Right cardiac atrium (tissue), 5 donors: ENCODE measurements around the gene KIAA1755. TPM values are rescaled to one million over a fixed set of nuclear protein-coding genes. Genes with fewer than 3 reads are reported as not detected.

Experiments used
- ATAC-seq, 2 donors: fragments of 200-7000 bp; cut with Tn5 transposase; one replicate each; pipeline versions ENCODE4 v1.8.0 to v1.9.1; 2020; ENCODE audit warnings: moderate library complexity in 2 of 2, mild to moderate bottlenecking in 1 of 2
- DNase-seq, 3 donors: peaks; one replicate each; pipeline ENCODE4 v3.0.0-alpha.2; 2020
- H3K27ac ChIP-seq: one replicate; pipeline ENCODE4 v1.5.1; 2013; ENCODE audit warnings: mild to moderate bottlenecking, low read length, control low read depth, moderate library complexity
- H3K27me3 ChIP-seq: one replicate; pipeline ENCODE4 v1.6.1; 2013; ENCODE audit not compliant: control insufficient read depth, insufficient read depth
- H3K4me1 ChIP-seq: one replicate; pipeline ENCODE4 v1.6.1; 2013; ENCODE audit warnings: low read length; ENCODE audit not compliant: control insufficient read depth, insufficient read depth
- H3K4me3 ChIP-seq: one replicate; pipeline ENCODE4 v1.5.1; 2013; ENCODE audit warnings: low read length, control low read depth
- H3K9me3 ChIP-seq: one replicate; pipeline ENCODE4 v1.6.1; 2013; ENCODE audit warnings: low read length; ENCODE audit not compliant: control insufficient read depth
- WGBS: extraction: QIAGEN DNeasy Blood & Tissue Kit; methylation state at CpG from one replicate; pipeline ENCODE4 v1.1.7; 2013; 5-methylcytosine and 5-hydroxymethylcytosine counted together
- intact Hi-C, 4 donors: fragments of 100-400 bp; cut with DNase I; formaldehyde crosslinking; loops; one replicate each; pipeline versions ENCODE4 v1.11.0 to v1.14.0; 2022 to 2023
- polyA plus RNA-seq: library from polyadenylated mRNA; stranded (reverse); fragments of 200-250 nt; gene quantifications from one replicate; pipeline ENCODE4 v1.2.3, GENCODE V29; 2013
- total RNA-seq, 4 donors: library from RNA; stranded (reverse); fragmentation: NEBNext Ultra II Directional; extraction: Animal tissue kit (Norgen Biotek cat#: 25700); gene quantifications; one replicate each; pipeline ENCODE4 v1.2.1, GENCODE V29; 2021
- donor health status: healthy with polysubstance abuse.
- donor health status: DM: no; HTN: yes; CAD: no.
- donor health status: DM: no; HTN: no; CAD: no.
- donor health status: DM: no; HTN: yes; CAD: no; lungs with severe emphysema.
- donor health status: DM: yes; HTN: yes; CAD: no.

Gene KIAA1755
- total and polyA plus RNA-seq, 5 donors: 5.8 to 18.7 (median 17.0) TPM

GRCh38 chr20:38178581-38178980 lies 82.0 kb downstream of the KIAA1755 start:
- no peak for ATAC-seq
- 93% methylated on average over 4 of the region's 4 CpGs for WGBS

GRCh38 chr20:38178065-38178491 lies 82.5 kb downstream of the KIAA1755 start:
- H3K27ac ChIP-seq: no peak overlapping the region
- intact Hi-C loops: no loop called here
- 67% methylated on average over 8 of the region's 8 CpGs for WGBS
- DNase-seq: peak; percentile 60 to 80 (median 72)
- H3K4me1 ChIP-seq: peaks cover 2% of the 10 kb centered on the region
- peak; percentile 72 for ATAC-seq
- no peaks in the 10 kb centered on the region for H3K9me3 ChIP-seq
- H3K27me3 ChIP-seq: no peaks in the 10 kb centered on the region
- H3K4me3 ChIP-seq: no peak overlapping the region

More at GRCh38 chr20:38178581-38178980, 82.0 kb downstream of the KIAA1755 start:
- no peak for DNase-seq
- no peaks in the 10 kb centered on the region for H3K9me3 ChIP-seq
- no peak overlapping the region for H3K27ac ChIP-seq
- H3K27me3 ChIP-seq: no peaks in the 10 kb centered on the region
- H3K4me1 ChIP-seq: no peaks in the 10 kb centered on the region
- no peak overlapping the region for H3K4me3 ChIP-seq
- intact Hi-C loops: no loop called here

- no peak for DNase-seq
- WGBS: 90% methylated on average over 9 of the region's 9 CpGs
- H3K27me3 ChIP-seq: no peaks in the 10 kb centered on the region
- ATAC-seq: no peak
- no peak overlapping the region for H3K4me3 ChIP-seq
- no peaks in the 10 kb centered on the region for H3K9me3 ChIP-seq
- no peak overlapping the region for H3K27ac ChIP-seq
- intact Hi-C loops: no loop called here
- H3K4me1 ChIP-seq: peaks cover 2% of the 10 kb centered on the region
Observed at GRCh38 chr20:38177201-38177600, 83.3 kb downstream of the KIAA1755 start.

GRCh38 chr20:38175304-38176180 lies 85.0 kb downstream of the KIAA1755 start:
- ATAC-seq (no peak), DNase-seq (no peak)
- no peaks in the 10 kb centered on the region for H3K9me3 ChIP-seq
- peaks cover 5% of the 10 kb centered on the region for H3K4me1 ChIP-seq
- intact Hi-C loops: no loop called here
- H3K27me3 ChIP-seq: no peaks in the 10 kb centered on the region
- no peak overlapping the region for H3K27ac ChIP-seq
- WGBS: 73% methylated on average over 16 of the region's 16 CpGs
- H3K4me3 ChIP-seq: no peak overlapping the region

GRCh38 chr20:38173237-38174156 lies 87.0 kb downstream of the KIAA1755 start:
- no peak overlapping the region for H3K27ac ChIP-seq
- intact Hi-C loops: no loop called here

GRCh38 chr20:38172408-38172807 lies 88.1 kb downstream of the KIAA1755 start:
- peaks cover 14% of the 10 kb centered on the region for H3K4me1 ChIP-seq
- H3K9me3 ChIP-seq: no peaks in the 10 kb centered on the region
- intact Hi-C loops: no loop called here
- DNase-seq: no peak
- H3K27me3 ChIP-seq: no peaks in the 10 kb centered on the region
- 50% methylated on average over 4 of the region's 4 CpGs for WGBS
- H3K27ac ChIP-seq: no peak overlapping the region
- no peak for ATAC-seq
- H3K4me3 ChIP-seq: no peak overlapping the region

More at GRCh38 chr20:38173237-38174156, 87.0 kb downstream of the KIAA1755 start:
- ATAC-seq: peak; percentile 70 to 83
- 59% methylated on average over 14 of the region's 14 CpGs for WGBS
- H3K27me3 ChIP-seq: no peaks in the 10 kb centered on the region
- H3K4me1 ChIP-seq: peaks cover 5% of the 10 kb centered on the region
- peak; percentile 85 to 86 (median 86) for DNase-seq
- H3K9me3 ChIP-seq: no peaks in the 10 kb centered on the region
- no peak overlapping the region for H3K4me3 ChIP-seq

GRCh38 chr20:38171675-38172043 lies 88.9 kb downstream of the KIAA1755 start:
- 64% methylated on average over 4 of the region's 4 CpGs for WGBS
- no peaks in the 10 kb centered on the region for H3K9me3 ChIP-seq
- intact Hi-C loops: no loop called here
- no peak for ATAC-seq
- peak overlapping the region; percentile 83 for H3K27ac ChIP-seq
- H3K27me3 ChIP-seq: no peaks in the 10 kb centered on the region
- H3K4me3 ChIP-seq: no peak overlapping the region
- H3K4me1 ChIP-seq: peaks cover 17% of the 10 kb centered on the region
- DNase-seq: no peak

GRCh38 chr20:38170826-38171674 lies 89.5 kb downstream of the KIAA1755 start:
- 32% methylated on average over 11 of the region's 11 CpGs for WGBS
- H3K4me1 ChIP-seq: peaks cover 22% of the 10 kb centered on the region
- ATAC-seq: peak; percentile 32 to 60
- peak overlapping the region; percentile 83 for H3K27ac ChIP-seq
- intact Hi-C loops: no loop called here
- no peak overlapping the region for H3K4me3 ChIP-seq
- peak; percentile 74 to 85 (median 78) for DNase-seq
- no peaks in the 10 kb centered on the region for H3K9me3 ChIP-seq
- no peaks in the 10 kb centered on the region for H3K27me3 ChIP-seq

- Histone ChIP-seq H3K27ac (peak overlapping the region; percentile 83), H3K4me3 (no peak overlapping the region), H3K9me3 (no peaks in the 10 kb centered on the region), H3K4me1 (peaks cover 29% of the 10 kb centered on the region), H3K27me3 (no peaks in the 10 kb centered on the region)
- 53% methylated on average over 8 of the region's 8 CpGs for WGBS
- intact Hi-C loops: no loop called here
- ATAC-seq: no peak
- no peak for DNase-seq
Observed at GRCh38 chr20:38170219-38170825, 90.2 kb downstream of the KIAA1755 start.

GRCh38 chr20:38169636-38170193 lies 90.8 kb downstream of the KIAA1755 start:
- no peak overlapping the region for H3K27ac ChIP-seq
- 96% methylated on average over 6 of the region's 6 CpGs for WGBS
- H3K9me3 ChIP-seq: no peaks in the 10 kb centered on the region
- H3K27me3 ChIP-seq: no peaks in the 10 kb centered on the region
- peaks cover 30% of the 10 kb centered on the region for H3K4me1 ChIP-seq
- DNase-seq: no peak
- H3K4me3 ChIP-seq: no peak overlapping the region
- intact Hi-C loops: loop anchor here (5.0 kb wide), 6 partner anchors 43 to 112 kb away; no protein-coding TSS in a partner anchor
- ATAC-seq: no peak
